ES-I3 (cell line): Measurements from ENCODE around the gene MSANTD3.
"Not testable (repeated sequence)": the region's sequence is repeated elsewhere in the genome, so short reads cannot be mapped to it uniquely, and the experiment has no call there.

ENCODE experiments used
- H3K36me3 ChIP-seq: 2 replicates; pipeline ENCODE4 v1.6.1; 2013; ENCODE audit warnings: mild to moderate bottlenecking, low read length, control low read depth, moderate library complexity; ENCODE audit not compliant: insufficient read depth
- H3K4me1 ChIP-seq: 2 replicates; pipeline ENCODE4 v1.6.1; 2013; ENCODE audit warnings: mild to moderate bottlenecking, control low read depth, low read length; ENCODE audit not compliant: insufficient read depth
- H3K9ac ChIP-seq: 2 replicates; pipeline ENCODE4 v1.6.1; 2013; ENCODE audit warnings: low read depth, mild to moderate bottlenecking, low read length, moderate library complexity
- H3K9me3 ChIP-seq: 2 replicates; pipeline ENCODE4 v1.6.1; 2013; ENCODE audit warnings: mild to moderate bottlenecking, low read length, moderate library complexity; ENCODE audit not compliant: control insufficient read depth, insufficient read depth

The MSANTD3 gene

DNA sequence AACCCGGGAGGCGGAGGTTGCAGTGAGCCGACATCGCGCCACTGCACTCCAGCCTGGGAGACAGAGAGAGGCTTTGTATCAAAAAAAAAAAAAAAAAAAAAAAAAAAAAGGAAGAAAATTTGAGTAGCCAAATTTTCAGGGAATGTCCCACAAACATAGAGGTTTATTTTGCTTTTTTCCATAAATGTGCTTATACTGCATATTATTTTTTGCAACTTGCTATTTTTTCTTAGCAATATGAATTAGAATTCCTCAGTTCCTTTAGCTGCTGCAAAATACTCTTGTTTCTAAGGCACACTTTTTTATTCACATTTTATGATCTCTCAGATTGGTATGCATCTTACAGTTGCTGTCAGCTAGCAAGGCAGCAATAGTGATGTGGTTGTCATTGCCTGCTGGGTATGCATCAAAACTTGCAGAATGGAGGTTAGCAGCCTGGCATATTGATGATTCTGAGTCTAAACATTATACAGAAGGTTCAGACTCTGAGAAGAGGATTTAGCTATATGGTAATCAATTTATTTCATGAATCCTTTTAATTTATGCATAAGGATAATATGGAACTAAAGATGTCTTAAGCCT, 13.0 kb upstream of the MSANTD3 start:
- Histone ChIP-seq H3K9me3 (no peaks in the 10 kb centered on the region), H3K4me1 (no peaks in the 10 kb centered on the region), H3K36me3 (no peaks in the 10 kb centered on the region), H3K9ac (no peak overlapping the region)

DNA sequence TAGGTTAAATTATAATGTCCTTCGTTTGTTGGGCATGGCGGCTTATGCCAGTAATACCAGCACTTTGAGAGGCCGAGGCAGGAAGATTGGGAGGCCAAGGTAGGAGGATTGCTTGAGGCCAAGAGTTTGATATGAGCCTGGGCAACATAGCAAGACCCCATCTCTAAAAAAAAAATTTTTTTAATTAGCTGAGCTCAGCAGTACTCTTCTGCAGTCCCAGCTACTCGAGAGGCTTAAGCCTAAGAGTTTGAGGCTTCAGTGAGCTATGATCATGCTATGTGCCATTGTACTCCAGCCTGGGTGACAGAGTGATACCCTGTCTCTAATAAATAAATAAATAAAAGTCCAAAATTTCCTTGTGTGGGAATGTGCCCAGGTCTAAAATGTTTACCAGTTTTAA, 9.1 kb upstream of the MSANTD3 start:
- no peaks in the 10 kb centered on the region for H3K36me3 ChIP-seq
- no peaks in the 10 kb centered on the region for H3K9me3 ChIP-seq
- H3K9ac ChIP-seq = no peak overlapping the region
- no peaks in the 10 kb centered on the region for H3K4me1 ChIP-seq

GRCh38 chr9:100419166-100419565, 7.8 kb upstream of the MSANTD3 start:
- Histone ChIP-seq H3K9me3 (no peaks in the 10 kb centered on the region), H3K4me1 (no peaks in the 10 kb centered on the region), H3K36me3 (no peaks in the 10 kb centered on the region), H3K9ac (no peak overlapping the region)

DNA sequence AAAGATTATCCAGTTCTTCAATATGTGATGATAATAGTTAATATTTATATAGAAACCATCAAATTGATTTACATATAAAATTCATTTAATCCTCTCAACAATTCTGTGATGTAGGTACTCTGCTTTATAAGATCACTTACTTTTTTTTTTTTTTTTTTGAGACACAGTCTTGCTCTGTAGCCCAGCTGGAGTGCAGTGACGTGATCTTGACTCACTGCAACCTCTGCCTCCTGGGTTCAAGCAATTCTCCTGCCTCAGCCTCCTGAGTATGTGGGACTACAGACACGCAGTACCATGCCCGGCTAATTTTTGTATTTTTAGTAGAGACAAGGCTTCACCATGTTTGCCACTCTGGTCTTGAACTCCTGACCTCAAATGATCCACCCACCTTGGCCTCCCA, 5.8 kb upstream of the MSANTD3 start:
- H3K4me1 ChIP-seq, H3K9me3 ChIP-seq, H3K36me3 ChIP-seq, H3K9ac ChIP-seq: not testable (repeated sequence)

DNA sequence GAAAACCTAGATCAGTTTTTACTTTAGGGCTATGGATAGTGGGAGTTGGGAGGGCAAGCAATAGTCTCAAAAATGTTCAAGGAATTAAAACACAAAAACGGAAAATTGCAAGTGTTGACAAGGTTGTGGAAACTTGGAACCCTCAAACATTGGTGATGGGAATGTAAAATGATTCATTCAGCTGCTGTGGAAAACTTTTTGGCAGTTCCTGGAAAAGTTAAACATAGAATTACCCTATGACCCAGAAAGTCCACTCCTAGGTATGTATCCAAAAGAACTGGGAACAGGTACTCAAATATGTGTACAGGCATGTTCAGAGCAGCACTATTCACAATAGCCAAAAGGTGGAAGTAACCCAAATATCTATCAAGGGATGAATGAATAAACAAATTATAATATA, 1.2 kb upstream of the MSANTD3 start:
- Histone ChIP-seq H3K36me3 (no peaks in the 10 kb centered on the region), H3K4me1 (peaks cover 17% of the 10 kb centered on the region), H3K9ac (0 out of 2 replicates have a peak overlapping the region, but pooled peaks have one; percentile 99), H3K9me3 (no peaks in the 10 kb centered on the region)

DNA sequence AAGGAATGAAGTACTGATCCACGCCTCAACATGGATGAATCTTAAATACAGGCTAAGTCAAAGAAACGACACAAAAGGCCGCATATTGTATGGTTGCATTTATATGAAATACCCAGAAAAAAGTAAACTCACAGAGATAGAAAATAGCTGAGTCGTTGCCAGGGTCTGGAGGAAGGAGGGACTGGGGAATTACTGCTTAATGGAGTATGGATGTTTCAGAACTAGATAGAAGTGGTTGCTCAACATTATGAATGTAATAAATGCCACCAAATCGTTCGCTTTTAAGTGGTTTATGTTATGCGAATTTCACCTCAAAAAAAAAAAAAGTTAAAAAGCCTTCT, 784 bp upstream of the MSANTD3 start:
- no peaks in the 10 kb centered on the region for H3K9me3 ChIP-seq
- peaks cover 17% of the 10 kb centered on the region for H3K4me1 ChIP-seq
- H3K9ac ChIP-seq = peak overlapping the region; percentile 99
- no peaks in the 10 kb centered on the region for H3K36me3 ChIP-seq

GRCh38 chr9:100427366-100428263, 672 bp downstream of the MSANTD3 start:
- no peaks in the 10 kb centered on the region for H3K9me3 ChIP-seq
- H3K9ac ChIP-seq = peak overlapping the region; percentile 66
- H3K4me1 ChIP-seq = peaks cover 17% of the 10 kb centered on the region
- no peaks in the 10 kb centered on the region for H3K36me3 ChIP-seq

DNA sequence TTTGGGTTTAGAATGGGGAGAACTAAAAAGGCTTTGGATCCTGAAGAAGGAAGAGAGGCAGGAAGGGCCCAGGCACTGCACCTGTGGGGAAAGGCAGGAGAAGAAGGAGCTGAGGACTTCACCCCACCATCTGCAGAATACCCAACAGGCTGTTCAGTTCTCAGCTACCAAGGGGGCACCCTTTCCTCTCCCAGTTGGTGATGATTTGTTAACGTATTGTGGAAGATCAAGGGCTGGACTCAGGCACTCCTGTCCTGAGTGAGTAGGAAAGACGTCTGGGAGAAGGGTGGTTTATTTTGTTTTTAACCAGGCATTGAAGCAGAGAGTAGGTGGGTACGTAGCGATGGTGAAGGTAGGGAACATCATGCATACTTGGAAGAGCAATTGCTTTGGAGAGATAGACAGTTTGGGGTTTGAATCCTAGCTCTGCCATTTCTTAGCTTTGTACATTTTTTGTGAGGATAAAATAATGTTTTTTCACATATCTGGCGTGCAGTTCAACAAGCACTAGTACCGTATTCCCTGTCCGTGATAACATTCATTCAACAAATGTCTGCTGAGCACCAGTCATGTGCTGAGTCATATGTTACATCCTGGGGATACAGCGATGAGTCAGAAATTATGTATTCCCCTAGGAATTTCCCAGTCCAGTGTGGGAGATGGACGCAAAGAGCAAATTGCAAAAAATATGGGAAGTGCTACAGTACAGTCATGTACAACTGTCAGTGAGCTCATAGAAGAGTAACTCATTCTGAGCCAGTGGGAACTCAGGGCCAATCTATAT, 2.1 kb downstream of the MSANTD3 start:
- Histone ChIP-seq H3K36me3 (no peaks in the 10 kb centered on the region), H3K9me3 (no peaks in the 10 kb centered on the region), H3K4me1 (peaks cover 17% of the 10 kb centered on the region), H3K9ac (no peak overlapping the region)

DNA sequence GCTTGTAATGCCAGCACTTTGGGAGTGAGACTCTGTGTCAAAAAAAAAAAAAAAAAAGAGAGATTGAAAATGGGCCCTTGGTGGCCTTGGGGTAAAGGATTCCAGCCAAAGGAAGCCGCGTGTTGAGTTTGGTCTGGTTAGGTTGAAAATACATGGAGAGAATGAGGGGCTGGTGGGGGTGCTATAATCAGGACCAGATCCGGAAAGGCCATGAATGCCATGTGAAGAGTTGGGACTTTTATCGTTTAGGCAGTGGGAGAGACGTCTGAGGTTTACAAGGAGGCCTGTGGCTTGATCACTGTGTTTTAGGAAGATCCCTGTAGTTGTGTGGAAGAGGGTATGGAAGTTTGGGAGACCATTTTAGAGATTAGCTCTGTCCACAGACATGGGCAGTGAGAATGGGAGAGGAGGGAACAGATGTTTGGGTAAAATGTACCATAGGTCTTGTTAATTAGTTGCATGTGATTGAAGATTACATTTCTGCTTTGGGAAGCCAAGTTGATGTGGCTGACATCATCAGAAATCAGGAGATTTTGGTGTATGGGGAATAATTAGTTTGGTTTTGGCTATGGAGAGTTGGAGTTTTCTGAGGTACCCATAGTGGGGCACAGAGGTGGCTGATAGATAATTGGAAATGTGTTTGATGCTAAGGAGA, 3.5 kb downstream of the MSANTD3 start:
- Histone ChIP-seq H3K9ac (no peak overlapping the region), H3K4me1 (peaks cover 17% of the 10 kb centered on the region), H3K9me3 (no peaks in the 10 kb centered on the region), H3K36me3 (no peaks in the 10 kb centered on the region)

GRCh38 chr9:100431886-100432285, 4.9 kb downstream of the MSANTD3 start:
- no peak overlapping the region for H3K9ac ChIP-seq
- H3K9me3 ChIP-seq = no peaks in the 10 kb centered on the region
- H3K4me1 ChIP-seq = peaks cover 9% of the 10 kb centered on the region
- H3K36me3 ChIP-seq = no peaks in the 10 kb centered on the region

DNA sequence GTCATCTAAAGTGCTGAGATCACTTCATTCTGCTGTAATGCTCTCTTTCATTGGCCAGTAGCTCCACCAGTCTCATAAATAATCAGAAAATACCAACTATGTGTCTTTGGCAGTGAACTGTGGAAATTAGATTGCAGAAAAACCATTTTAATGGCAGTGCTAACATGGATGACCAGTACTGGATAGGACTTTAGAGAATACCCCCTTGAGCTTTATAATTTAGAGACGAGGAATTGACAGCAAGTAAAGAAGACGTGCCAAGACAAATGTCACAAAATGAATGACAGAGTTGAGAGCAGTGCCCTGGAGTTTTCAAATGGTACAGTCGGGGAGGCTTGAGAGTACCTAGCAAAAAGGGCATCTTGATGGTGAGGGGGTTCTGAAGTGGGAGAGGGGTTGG, 5.8 kb downstream of the MSANTD3 start:
- H3K9me3 ChIP-seq = no peaks in the 10 kb centered on the region
- H3K36me3 ChIP-seq = no peaks in the 10 kb centered on the region
- H3K4me1 ChIP-seq = peaks cover 9% of the 10 kb centered on the region
- no peak overlapping the region for H3K9ac ChIP-seq

- Histone ChIP-seq H3K9me3 (no peaks in the 10 kb centered on the region), H3K9ac (no peak overlapping the region), H3K36me3 (no peaks in the 10 kb centered on the region), H3K4me1 (no peaks in the 10 kb centered on the region)
Measured at GRCh38 chr9:100436571-100436970, 9.6 kb downstream of the MSANTD3 start.

DNA sequence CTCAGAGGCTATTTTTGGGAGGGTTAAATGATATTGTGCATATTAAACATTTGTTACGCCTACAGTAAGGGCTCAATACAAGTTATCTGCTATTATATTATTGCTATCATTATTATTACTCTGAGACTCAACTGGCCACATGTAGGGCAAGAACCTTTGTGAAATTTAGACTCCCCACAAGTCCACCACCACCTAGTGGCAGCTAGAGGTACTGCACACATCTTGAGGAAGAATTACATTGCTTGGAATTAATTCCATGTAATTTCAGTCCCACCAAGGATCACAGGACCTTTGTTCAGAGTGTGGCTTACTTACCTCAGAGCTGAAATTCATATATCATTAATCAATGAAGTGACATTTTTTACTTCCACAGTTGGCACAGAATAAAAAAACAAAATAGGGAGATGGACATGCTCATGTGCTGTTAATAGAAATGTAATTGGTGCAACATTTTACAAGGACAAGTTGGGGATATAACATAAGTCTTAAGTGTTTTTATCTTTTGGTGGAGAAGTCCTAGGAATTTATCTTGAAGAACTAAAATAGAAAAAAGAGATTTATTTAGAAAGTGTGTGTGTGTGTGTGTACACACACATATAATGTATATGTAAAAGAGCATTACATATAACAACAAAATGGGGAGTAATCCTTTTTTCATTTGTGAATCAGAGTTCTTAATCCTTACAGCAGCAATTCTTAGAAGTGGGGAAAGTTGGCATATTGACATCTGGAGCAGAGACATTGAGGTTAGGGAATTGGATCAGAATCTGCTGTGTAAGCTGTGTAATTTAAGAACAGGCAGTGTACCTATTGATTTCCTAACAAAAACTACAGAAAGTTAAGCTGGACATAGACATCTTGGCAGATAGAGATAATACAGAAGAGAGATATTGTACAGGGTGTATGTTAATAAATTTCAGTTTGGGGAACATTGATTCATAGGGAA, 11.2 kb downstream of the MSANTD3 start:
- no peak overlapping the region for H3K9ac ChIP-seq
- H3K36me3 ChIP-seq = no peaks in the 10 kb centered on the region
- H3K4me1 ChIP-seq = no peaks in the 10 kb centered on the region
- no peaks in the 10 kb centered on the region for H3K9me3 ChIP-seq
